ENCODE results near the gene SMIM23. TPM values are rescaled to one million over a fixed set of nuclear protein-coding genes. Genes with fewer than 3 reads are reported as not detected.
A peak's percentile ranks its signal among the peaks of the same experiment; 100 is the strongest.

The SMIM23 gene
- polyA plus RNA-seq, 2 of the 4 experiments (the other 2 are of a cell fraction): not detected

DNA sequence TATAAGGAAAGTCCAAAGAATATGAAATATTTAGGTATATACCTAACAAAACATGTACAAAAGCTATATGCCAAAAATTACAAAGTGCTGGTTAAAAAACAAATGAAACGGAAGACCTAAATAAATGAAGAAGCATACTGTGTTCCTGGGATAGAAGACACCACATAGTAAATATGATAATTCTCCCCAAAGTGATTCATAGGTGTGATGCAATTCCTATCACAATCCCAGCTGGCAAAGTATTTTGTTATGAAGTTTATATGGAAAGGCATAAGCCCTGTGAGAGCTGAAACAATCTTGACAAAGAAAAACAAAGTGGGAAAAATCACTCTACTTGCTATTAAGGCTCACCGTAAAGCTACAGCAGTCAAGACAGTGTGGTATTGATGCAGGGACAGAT lies 2.6 kb upstream of the SMIM23 start:
- H3K4me1 ChIP-seq: peaks cover 16% of the 10 kb centered on the region
- CTCF ChIA-PET: interaction anchor here (1.2 kb wide), 1 partner anchor 153 kb away, joined by 4 read pairs; no protein-coding TSS in a partner anchor
- peak overlapping the region; percentile 66 for H3K4me2 ChIP-seq
- TF ChIP-seq MAFK (IDR thresholded peaks at IDR 0.05; ENCODE audit: partially characterized antibody) (no peak), EHMT2 (IDR thresholded peaks at IDR 0.05; ENCODE audit: low read depth) (no peak), CEBPB (IDR thresholded peaks at IDR 0.05) (peak; percentile 63 to 66; a peak in 2 of 4 replicates), ZC3H11A (IDR thresholded peaks at IDR 0.05) (no peak), TP53 (CRISPR knock-in tag; IDR thresholded peaks at IDR 0.05) (no peak), FOSL2 (IDR thresholded peaks at IDR 0.05) (peak; percentile 55; the same call in 1 of the 2 replicates), FOSL2 (CRISPR knock-in tag; IDR thresholded peaks at IDR 0.05) (no peak), TFCP2L1 (CRISPR knock-in tag; IDR thresholded peaks at IDR 0.05) (no peak), ZSCAN20 (CRISPR knock-in tag; IDR thresholded peaks at IDR 0.05) (no peak), HOXA7 (CRISPR knock-in tag; IDR thresholded peaks at IDR 0.05) (no peak), RCOR1 (IDR thresholded peaks at IDR 0.05; ENCODE audit: low read depth, low read length) (no peak)
- TF ChIP-seq, protein P1, sequence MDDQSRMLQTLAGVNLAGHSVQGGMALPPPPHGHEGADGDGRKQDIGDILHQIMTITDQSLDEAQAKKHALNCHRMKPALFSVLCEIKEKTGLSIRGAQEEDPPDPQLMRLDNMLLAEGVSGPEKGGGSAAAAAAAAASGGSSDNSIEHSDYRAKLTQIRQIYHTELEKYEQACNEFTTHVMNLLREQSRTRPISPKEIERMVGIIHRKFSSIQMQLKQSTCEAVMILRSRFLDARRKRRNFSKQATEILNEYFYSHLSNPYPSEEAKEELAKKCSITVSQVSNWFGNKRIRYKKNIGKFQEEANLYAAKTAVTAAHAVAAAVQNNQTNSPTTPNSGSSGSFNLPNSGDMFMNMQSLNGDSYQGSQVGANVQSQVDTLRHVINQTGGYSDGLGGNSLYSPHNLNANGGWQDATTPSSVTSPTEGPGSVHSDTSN (IDR thresholded peaks at IDR 0.05): no peak
- TF ChIP-seq, protein P2, sequence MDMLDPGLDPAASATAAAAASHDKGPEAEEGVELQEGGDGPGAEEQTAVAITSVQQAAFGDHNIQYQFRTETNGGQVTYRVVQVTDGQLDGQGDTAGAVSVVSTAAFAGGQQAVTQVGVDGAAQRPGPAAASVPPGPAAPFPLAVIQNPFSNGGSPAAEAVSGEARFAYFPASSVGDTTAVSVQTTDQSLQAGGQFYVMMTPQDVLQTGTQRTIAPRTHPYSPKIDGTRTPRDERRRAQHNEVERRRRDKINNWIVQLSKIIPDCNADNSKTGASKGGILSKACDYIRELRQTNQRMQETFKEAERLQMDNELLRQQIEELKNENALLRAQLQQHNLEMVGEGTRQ (IDR thresholded peaks at IDR 0.05): no peak
- ATAC-seq (no peak), DNase-seq (ENCODE audit: low read depth in 1 of 2, low spot score in 1 of 2) (no peak), FAIRE-seq (peak; percentile 51)
- no peak overlapping the region for H3K4me3 ChIP-seq
- POLR2A ChIA-PET: no interaction called here
- no peaks in the 10 kb centered on the region for H3K9me3 ChIP-seq
- WGBS (ENCODE audit: missing lambda C conversion rate): 59% methylated on average over 2 of the region's 2 CpGs
- no peak overlapping the region; a peak in 1 of 6 replicates for H3K27ac ChIP-seq

DNA sequence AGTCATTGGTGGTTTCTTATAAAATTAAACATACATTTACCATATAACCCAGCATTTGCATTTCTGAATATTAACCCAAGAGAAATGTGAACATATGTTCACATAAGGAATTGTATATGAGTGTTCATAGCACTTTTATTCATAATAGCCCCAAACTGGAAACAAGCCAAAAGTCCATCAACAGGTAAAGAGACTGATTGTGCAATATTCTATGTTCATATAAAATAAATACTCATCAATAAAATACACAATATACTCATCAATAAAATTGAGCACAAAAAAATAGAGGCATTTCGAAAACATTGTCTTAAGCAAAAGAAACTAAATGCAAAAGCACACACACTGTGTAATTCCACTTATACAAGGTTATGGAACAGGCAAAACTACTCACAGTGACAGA lies 3.7 kb downstream of the SMIM23 start:
- POLR2A ChIA-PET: no interaction called here
- CTCF ChIA-PET: no interaction called here

DNA sequence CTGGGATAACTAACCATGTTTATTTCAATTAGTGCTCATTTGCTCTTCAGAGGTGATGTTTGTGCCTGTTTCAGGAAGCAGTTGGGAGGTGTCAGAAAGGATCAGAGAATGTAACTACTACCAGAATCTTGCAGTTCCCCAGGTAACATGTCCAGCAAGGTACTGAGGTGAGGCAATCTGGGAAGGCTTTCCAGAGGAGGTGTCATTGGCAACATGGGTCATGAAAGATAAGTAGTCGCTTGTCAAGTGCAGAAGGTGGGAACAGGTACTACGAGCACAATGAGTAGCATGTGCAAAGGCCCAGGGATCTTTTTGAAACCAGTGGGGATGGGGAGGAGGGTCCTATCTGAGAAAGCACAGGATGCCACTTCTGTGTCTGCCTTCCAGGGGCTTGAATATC lies 4.8 kb downstream of the SMIM23 start:
- Histone ChIP-seq H3K9me3 (no peaks in the 10 kb centered on the region), H3K4me2 (no peak overlapping the region), H3K4me3 (no peak overlapping the region), H3K27ac (no peak overlapping the region), H3K4me1 (no peaks in the 10 kb centered on the region)
- DNase-seq (ENCODE audit: low read depth in 1 of 2, low spot score in 1 of 2) (no peak), FAIRE-seq (no peak), ATAC-seq (no peak)
- ChIA-PET CTCF (interaction anchor here (1.3 kb wide), 1 partner anchor 10 kb away, joined by 6 read pairs; no protein-coding TSS in a partner anchor), POLR2A (no interaction called here)
- WGBS (ENCODE audit: missing lambda C conversion rate): 20% methylated on average over 2 of the region's 2 CpGs
- TF ChIP-seq CBX2 (IDR thresholded peaks at IDR 0.05; ENCODE audit: borderline replicate concordance, low read depth) (no peak), ZFP36 (IDR thresholded peaks at IDR 0.05; ENCODE audit: borderline replicate concordance, partially characterized antibody) (peak; percentile 36)

More for the DNA sequence above, 3.7 kb downstream of the SMIM23 start:
- WGBS (ENCODE audit: missing lambda C conversion rate): 9% methylated on average over 1 of the region's 1 CpG
- H3K4me1 ChIP-seq: no peaks in the 10 kb centered on the region
- no peaks in the 10 kb centered on the region for H3K9me3 ChIP-seq
- H3K4me3 ChIP-seq: no peak overlapping the region
- DNase-seq (ENCODE audit: low read depth in 1 of 2, low spot score in 1 of 2) (no peak), FAIRE-seq (no peak), ATAC-seq (no peak)
- TF ChIP-seq MAZ (IDR thresholded peaks at IDR 0.05; ENCODE audit: borderline replicate concordance, low read depth, low read length): no peak
- peak in 1 of 2 experiments; percentile 28; a peak in 1 of 4 replicates for TF ChIP-seq CEBPB (IDR thresholded peaks at IDR 0.05)
- no peak overlapping the region for H3K4me2 ChIP-seq
- H3K27ac ChIP-seq: no peak overlapping the region

DNA sequence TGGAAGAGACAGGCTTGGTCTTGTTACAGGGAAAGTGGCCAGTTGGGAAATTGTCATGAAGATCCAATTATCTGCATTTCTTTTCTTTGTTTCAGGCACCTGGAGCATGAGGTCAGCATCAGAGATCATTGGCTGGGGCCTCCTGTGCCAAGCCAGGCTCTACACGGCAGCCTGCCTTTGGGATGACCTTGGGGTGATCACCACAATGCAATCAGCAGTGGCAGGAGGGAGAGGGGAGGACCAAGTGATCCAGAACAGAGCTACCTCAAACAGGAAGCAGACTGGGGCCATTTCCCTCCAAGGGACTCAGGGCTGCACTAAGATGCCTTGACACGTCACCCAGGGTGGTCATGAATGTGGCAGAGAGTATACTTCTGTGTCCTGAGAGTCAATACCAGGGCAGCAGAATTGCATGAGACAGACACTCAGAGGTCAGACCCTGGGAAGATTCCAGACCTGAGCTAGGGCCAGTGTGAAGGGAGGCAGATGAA lies 8.9 kb downstream of the SMIM23 start:
- FAIRE-seq (no peak), DNase-seq (ENCODE audit: low read depth in 1 of 2, low spot score in 1 of 2) (no peak), ATAC-seq (no peak)
- 29% methylated on average over 2 of the region's 2 CpGs for WGBS (ENCODE audit: missing lambda C conversion rate)
- H3K4me1 ChIP-seq: no peaks in the 10 kb centered on the region
- ChIA-PET POLR2A (no interaction called here), CTCF (interaction anchor here (0.9 to 1.3 kb wide), 2 partner anchors 22 to 164 kb away, joined by 3 to 4 read pairs; no protein-coding TSS in a partner anchor)
- TF ChIP-seq MAFK (IDR thresholded peaks at IDR 0.05; ENCODE audit: partially characterized antibody) (no peak), NR3C1 (IDR thresholded peaks at IDR 0.05) (no peak), RAD21 (conservative IDR thresholded peaks at IDR 0.05 in 1 of 2, IDR thresholded peaks at IDR 0.05 in 1 of 2) (no peak), KDM5A (IDR thresholded peaks at IDR 0.05) (no peak), CBX8 (IDR thresholded peaks at IDR 0.05) (no peak), POLR2A (IDR thresholded peaks at IDR 0.05; ENCODE audit: low read length) (no peak), TP53 (CRISPR knock-in tag; IDR thresholded peaks at IDR 0.05) (no peak)
- TF ChIP-seq, protein P1 (IDR thresholded peaks at IDR 0.05): no peak
- H3K9me3 ChIP-seq: no peaks in the 10 kb centered on the region
- no peak overlapping the region for H3K4me2 ChIP-seq
- no peak overlapping the region for H3K27ac ChIP-seq
- H3K4me3 ChIP-seq: no peak overlapping the region

All from A549 (cell line).